ENCODE results near the gene PDGFRA.
A peak's percentile ranks its signal among the peaks of the same experiment; 100 is the strongest.
"Not testable (repeated sequence)": the region's sequence is repeated elsewhere in the genome, so short reads cannot be mapped to it uniquely, and the experiment has no call there.

PDGFRA gene

DNA sequence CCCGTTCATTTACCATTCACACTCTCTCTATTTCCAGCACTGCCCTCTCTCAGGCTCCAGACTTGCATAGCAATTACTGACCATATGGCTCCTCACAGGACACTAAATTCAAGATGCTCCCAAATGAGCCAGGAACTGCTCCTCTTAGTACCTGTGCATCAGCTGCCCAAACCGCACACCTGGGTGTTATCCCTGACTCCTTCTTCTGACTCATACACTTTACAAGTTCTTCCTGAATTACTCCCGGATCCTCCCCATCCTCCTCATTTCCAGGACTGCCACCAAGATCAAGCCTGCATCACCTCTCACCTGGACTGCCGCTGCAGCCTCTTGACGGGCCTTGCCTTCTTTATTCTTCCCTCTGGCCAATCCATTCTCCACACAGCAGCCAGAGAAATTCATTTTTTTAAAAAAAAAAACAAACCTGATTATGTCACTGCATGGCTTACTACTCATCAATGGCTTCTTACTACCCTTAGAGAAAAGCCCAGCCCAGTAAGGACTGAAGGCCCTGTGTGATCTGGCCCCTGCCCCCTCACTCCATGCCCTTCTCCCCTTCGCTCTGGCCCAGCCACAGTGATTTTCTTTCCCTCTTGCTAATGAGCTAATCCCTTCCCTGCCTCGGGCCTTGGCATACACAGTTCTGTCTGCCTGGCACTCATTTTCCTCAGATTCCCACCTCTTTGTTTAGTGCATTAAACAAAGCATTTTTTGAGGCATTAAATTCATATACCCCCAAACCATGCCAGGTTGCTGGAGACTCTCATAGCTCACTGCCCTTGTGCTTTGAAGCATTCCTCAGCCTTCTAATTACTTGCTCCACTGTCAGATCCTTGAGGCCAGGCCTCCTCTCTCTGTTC lies 92.0 kb downstream of the PDGFRA start:
- DNase-seq, result no peak

DNA sequence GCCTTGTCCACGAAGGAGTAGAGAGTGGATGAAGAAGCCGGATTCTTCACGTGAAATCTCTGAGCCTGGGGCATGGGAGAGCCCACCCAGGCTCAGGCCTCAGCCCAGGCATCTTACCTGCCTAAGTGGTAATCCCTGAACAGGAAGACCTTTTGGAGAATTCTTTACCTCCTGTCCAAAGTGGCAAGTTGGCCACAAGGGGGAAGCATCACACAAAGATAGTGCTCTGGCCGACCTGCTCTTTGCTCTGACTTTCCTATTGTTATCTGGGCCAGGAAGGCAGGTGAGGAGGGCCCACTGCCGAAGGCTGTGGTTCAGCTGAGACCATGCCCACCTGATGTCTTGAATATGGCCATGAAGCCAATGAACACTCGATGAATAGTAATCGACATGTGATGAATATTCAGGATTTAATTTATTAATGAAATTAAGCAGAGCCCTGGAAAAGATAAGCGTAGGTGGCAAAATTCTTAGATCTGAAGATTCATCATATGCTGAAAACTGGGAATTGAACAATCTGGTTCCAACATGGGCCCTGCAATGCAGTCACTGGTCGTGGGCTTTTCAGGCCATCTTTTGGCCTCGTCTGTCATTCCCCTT lies 93.8 kb downstream of the PDGFRA start:
- peak; percentile 69 for DNase-seq

DNA sequence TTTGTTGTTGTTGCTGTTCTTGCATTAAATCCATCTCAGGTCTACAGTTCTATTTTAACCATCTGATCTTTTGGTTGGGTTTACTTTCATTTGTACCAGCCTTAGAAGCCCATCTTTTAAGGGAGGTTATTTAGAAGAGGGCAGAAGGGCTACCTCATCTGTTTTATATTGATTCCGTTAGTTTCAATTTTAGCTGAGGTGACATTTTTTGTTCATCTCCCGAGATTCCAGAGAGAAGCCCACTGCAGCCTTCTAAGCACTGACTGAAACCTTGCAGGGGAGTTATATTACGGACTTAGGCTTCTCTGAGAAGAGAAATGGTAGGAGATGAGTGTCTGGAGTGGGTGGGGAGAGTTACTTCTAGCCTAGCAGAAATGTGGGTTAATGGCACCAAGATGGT lies 101.8 kb downstream of the PDGFRA start:
- DNase-seq, result no peak

DNA sequence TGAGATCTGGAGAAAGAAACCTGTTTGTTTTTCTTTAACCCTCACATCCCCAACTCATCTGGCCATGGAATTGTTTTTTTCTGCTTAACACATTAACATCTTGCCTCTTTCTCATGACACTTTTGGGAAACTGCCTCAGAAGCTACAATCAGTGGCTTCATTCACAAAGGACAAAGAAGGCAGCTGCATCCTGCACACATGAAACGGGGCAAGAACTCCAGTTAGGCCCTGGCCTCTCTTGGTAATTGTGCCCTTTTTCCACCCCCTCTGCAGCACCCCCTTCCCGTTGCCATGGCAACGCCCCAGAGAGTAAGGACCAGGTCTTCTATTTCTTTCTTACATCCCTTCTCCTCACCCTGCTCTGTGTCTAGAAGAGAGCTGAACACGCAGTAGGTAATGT lies 103.4 kb downstream of the PDGFRA start:
- DNase-seq, result no peak

DNA sequence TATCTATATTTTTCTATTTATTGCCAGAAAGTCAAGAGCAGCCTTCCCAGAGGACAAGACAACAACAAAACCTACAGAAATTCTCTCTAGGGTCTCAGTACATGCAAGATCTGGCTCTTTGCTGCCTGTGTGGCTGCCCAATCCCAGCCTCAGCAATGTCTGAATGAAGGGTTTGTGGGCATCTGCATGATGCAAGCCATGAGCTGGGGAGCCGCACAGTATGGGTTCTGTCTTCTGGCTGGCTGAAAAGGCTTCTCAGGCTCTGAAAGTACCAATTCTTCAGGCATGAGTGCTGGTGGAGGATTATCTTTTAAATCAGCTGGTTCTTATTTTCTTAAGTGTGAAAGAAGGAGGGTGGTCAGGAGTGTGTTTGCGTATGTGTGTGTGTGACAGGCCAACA lies 104.6 kb downstream of the PDGFRA start:
- no peak for DNase-seq

DNA sequence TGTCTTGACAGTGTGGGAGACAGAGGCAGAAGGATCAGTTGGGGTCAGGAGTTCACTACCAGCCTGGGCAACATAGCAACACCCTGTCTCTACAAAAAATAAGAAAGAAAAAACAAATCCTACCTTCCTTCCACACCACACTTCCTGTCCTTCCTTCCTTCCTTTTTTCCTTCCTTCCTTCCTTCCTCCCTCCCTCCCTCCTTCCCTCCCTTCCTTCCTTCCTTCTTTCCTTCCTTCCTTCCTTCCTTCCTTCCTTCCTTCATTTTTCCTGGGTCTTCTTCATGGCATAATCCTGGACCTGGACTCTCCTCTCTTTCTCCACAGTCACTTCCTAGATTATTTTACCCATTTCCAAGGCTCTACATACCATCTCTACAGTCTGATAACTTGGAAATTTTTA lies 105.7 kb downstream of the PDGFRA start:
- DNase-seq, result not testable (repeated sequence)

DNA sequence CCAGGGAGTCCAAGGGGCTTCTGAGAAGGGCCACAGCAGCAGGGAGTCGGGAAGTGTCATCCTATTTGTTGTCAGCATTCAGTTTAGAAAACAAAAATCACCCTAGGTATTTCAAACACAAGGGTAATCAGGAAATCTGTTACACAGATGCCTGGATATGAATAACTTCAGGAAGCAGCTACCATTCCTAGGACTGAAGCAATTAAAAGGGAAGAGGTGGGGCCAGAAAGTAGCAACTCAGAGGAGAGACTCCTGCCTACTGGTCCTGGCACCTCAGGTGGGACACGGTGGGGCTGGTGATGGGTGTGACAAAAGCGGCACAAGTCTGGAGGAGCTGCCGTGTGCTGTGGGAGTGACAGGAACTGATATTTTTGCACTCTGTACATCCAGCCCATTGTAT lies 107.9 kb downstream of the PDGFRA start:
- no peak for DNase-seq

DNA sequence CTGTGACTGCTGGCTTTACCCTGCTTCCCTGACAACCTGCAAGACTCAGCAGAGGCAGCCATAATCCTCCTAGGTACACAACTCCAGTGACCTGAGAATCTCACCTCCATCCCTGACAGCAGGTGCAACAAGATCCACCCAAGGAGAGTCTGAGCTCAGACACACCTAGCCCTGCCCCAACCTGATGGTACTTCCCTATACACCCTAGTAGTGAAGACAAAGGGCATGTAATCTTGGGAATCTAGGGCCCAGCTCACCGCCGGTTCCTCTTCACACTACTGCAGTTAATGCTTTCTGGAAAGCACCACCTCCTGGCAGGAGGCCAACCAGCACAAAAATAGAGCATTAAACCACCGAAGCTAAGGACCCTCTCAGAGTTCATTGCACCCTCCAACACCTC lies 113.0 kb downstream of the PDGFRA start:
- DNase-seq, result not testable (repeated sequence)

Data from RPMI8226 (cell line).